ENCODE data around the gene DTX1.

DTX1 gene

GRCh38 chr12:113095405-113095804, 38.9 kb downstream of the DTX1 start:
- no peak for DNase-seq

GRCh38 chr12:113096675-113097461, 40.3 kb downstream of the DTX1 start:
- no peak for DNase-seq

GRCh38 chr12:113097716-113098440, 41.3 kb downstream of the DTX1 start:
- DNase-seq: peak; percentile 16

- peak; percentile 15 for DNase-seq
Observed at GRCh38 chr12:113098441-113099028, 42.0 kb downstream of the DTX1 start.

- DNase-seq: no peak
Observed at GRCh38 chr12:113099364-113099763, 42.8 kb downstream of the DTX1 start.

- DNase-seq: no peak
Observed at GRCh38 chr12:113099764-113100163, 43.2 kb downstream of the DTX1 start.

- DNase-seq: no peak
Observed at GRCh38 chr12:113101751-113102150, 45.2 kb downstream of the DTX1 start.

- DNase-seq: no peak
Observed at GRCh38 chr12:113102811-113103210, 46.3 kb downstream of the DTX1 start.

- no peak for DNase-seq
Observed at GRCh38 chr12:113103756-113104450, 47.4 kb downstream of the DTX1 start.

GRCh38 chr12:113104953-113105510, 48.5 kb downstream of the DTX1 start:
- no peak for DNase-seq

GRCh38 chr12:113105606-113106271, 49.2 kb downstream of the DTX1 start:
- DNase-seq: no peak

- no peak for DNase-seq
Observed at GRCh38 chr12:113106361-113106760, 49.8 kb downstream of the DTX1 start.

GRCh38 chr12:113108308-113108707, 51.8 kb downstream of the DTX1 start:
- no peak for DNase-seq

GRCh38 chr12:113109360-113109759, 52.8 kb downstream of the DTX1 start:
- DNase-seq: no peak

- no peak for DNase-seq
Observed at GRCh38 chr12:113109872-113110599, 53.5 kb downstream of the DTX1 start.

GRCh38 chr12:113111247-113111646, 54.7 kb downstream of the DTX1 start:
- no peak for DNase-seq

GRCh38 chr12:113112043-113112899, 55.7 kb downstream of the DTX1 start:
- no peak for DNase-seq

GRCh38 chr12:113113397-113113796, 56.9 kb downstream of the DTX1 start:
- no peak for DNase-seq

- no peak for DNase-seq
Observed at GRCh38 chr12:113114447-113115178, 58.1 kb downstream of the DTX1 start.
